Measurements from ENCODE around the gene PSD4. TPM values are rescaled to one million over a fixed set of nuclear protein-coding genes. Genes with fewer than 3 reads are reported as not detected.

Gene PSD4
- total RNA-seq, 1 experiment from 2014 or later: 1.0 TPM

- no peak overlapping the region for H2AK5ac ChIP-seq (ENCODE audit: insufficient read length, low read length)
- Mint-ChIP-seq H3K36me3 (ENCODE audit: insufficient read depth in 1 of 3, low read depth in 3 of 3) (no peaks in the 10 kb centered on the region; a peak in 1 of 7 replicates), H3K27ac (no peak overlapping the region), H3K4me1 (peaks cover 10 to 19% of the 10 kb centered on the region in 2 experiments), H3K9me3 (no peaks in the 10 kb centered on the region; a peak in 2 of 5 replicates), H3K27me3 (ENCODE audit: low read depth) (peaks cover 56% of the 10 kb centered on the region), H3K4me3 (no peak overlapping the region)
- H2BK20ac ChIP-seq (ENCODE audit: low read depth, low read length, poor library complexity, severe bottlenecking): no peak overlapping the region
- H2BK5ac ChIP-seq (ENCODE audit: insufficient read length, low read length): no peak overlapping the region
- H3T11ph ChIP-seq (ENCODE audit: low read length): no peak overlapping the region
- no peak for TF ChIP-seq CTCF (conservative IDR thresholded peaks at IDR 0.05)
- no peak overlapping the region for H4K91ac ChIP-seq (ENCODE audit: insufficient read length, low read depth, low read length)
- no peak overlapping the region for H3K56ac ChIP-seq (ENCODE audit: insufficient read length, low read depth, low read length)
- no peak for DNase-seq
- no peaks in the 10 kb centered on the region for H3K79me1 ChIP-seq (ENCODE audit: insufficient read depth, low read depth, low read length, poor library complexity, severe bottlenecking)
- no peak overlapping the region for H3K4me2 ChIP-seq (ENCODE audit: insufficient read depth, insufficient read length, low read length)
- no peak overlapping the region for H3K9ac ChIP-seq (ENCODE audit: extremely low read depth, insufficient read length, low read length)
- H3K14ac ChIP-seq (ENCODE audit: insufficient read depth, low read length): no peak overlapping the region
- no peaks in the 10 kb centered on the region for H3K79me2 ChIP-seq (ENCODE audit: insufficient read depth, low read length)
- H3K9me3 ChIP-seq (ENCODE audit: control insufficient read depth, low read depth, low read length): no peaks in the 10 kb centered on the region
- no CpG with 5 or more reads among the region's 7 CpGs for WGBS (ENCODE audit: extremely low coverage, insufficient read length, low lambda C conversion rate)
- no peaks in the 10 kb centered on the region for H3K23me2 ChIP-seq (ENCODE audit: insufficient read length, low read depth, low read length, poor library complexity, severe bottlenecking)
- no peak overlapping the region for H2BK15ac ChIP-seq (ENCODE audit: low read depth, low read length)
- no peak overlapping the region for H3K18ac ChIP-seq (ENCODE audit: insufficient read length, low read depth, low read length)
- no peaks in the 10 kb centered on the region for H4K20me1 ChIP-seq (ENCODE audit: control insufficient read depth, insufficient read depth, insufficient read length)
- no peak overlapping the region for H3K4ac ChIP-seq (ENCODE audit: low read depth, low read length)
- no peak overlapping the region for H4K5ac ChIP-seq (ENCODE audit: insufficient read length, low read depth, low read length)
- no peaks in the 10 kb centered on the region for H3K27me3 ChIP-seq (ENCODE audit: insufficient read depth, low read length)
- no peak overlapping the region for H2BK120ac ChIP-seq (ENCODE audit: low read depth, low read length, poor library complexity, severe bottlenecking)
- H3K23ac ChIP-seq (ENCODE audit: insufficient read length, low read depth, low read length): no peak overlapping the region
- no peak overlapping the region for H3K27ac ChIP-seq (ENCODE audit: insufficient read length, low read depth, low read length)
- H2BK12ac ChIP-seq (ENCODE audit: insufficient read length, low read depth, low read length): no peak overlapping the region
- H3K4me1 ChIP-seq (ENCODE audit: insufficient read depth, low read length): peaks cover 2% of the 10 kb centered on the region; the same call in 1 of the 2 replicates
- no peak overlapping the region for H2AFZ ChIP-seq (ENCODE audit: low read length)
- H4K8ac ChIP-seq (replicated peaks; ENCODE audit: insufficient read length, low read depth, low read length): no peak overlapping the region
Observed at GRCh38 chr2:113257516-113258264, 83.9 kb downstream of the PSD4 start.
